ELR (cell line): ENCODE results near the gene TRIP10.

ENCODE experiments used
- DNase-seq: peaks from one replicate; pipeline ENCODE4 v3.0.0-alpha.2; 2015; ENCODE audit warnings: low read depth

Gene TRIP10

DNA sequence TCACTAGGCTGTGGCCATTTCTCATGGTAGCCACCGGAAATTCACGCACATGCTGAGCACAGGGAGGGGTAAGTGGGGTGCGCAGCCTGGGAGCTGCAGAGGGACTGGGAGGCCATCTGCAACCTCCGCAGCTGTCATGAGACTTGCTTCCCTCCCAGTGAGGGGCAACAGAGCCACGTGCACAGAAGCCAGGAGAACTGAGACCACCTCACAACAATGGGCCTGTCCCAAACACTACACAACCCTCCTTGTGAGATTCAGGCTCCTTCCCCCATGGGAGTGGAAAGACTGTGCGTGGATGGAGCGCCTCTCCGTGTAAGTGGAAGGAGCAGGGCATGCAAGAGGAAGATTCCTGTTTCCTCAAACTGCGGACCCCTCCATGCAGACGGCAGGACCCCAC is 27.9 kb upstream of the TRIP10 start:
- no peak for DNase-seq

DNA sequence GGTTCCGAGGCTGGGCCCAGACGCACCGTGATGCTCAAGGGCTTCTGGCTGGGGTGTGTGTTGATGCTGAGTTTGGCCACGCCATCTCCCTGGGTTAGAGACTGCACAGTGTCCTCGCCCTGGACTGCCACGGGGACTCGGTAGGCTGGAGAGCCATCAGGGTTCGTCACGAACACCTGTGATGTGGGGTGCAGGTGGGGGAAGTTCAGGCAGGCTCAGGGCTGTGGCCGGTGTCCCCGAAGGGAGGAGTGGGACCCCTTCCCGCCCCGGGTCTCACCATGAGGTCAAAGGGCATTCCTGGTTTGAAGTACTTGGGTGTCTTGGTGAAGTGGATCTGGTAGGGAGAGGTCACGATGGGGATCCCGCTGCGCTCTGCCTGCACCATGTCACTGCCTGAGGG is 27.2 kb upstream of the TRIP10 start:
- DNase-seq = no peak

DNA sequence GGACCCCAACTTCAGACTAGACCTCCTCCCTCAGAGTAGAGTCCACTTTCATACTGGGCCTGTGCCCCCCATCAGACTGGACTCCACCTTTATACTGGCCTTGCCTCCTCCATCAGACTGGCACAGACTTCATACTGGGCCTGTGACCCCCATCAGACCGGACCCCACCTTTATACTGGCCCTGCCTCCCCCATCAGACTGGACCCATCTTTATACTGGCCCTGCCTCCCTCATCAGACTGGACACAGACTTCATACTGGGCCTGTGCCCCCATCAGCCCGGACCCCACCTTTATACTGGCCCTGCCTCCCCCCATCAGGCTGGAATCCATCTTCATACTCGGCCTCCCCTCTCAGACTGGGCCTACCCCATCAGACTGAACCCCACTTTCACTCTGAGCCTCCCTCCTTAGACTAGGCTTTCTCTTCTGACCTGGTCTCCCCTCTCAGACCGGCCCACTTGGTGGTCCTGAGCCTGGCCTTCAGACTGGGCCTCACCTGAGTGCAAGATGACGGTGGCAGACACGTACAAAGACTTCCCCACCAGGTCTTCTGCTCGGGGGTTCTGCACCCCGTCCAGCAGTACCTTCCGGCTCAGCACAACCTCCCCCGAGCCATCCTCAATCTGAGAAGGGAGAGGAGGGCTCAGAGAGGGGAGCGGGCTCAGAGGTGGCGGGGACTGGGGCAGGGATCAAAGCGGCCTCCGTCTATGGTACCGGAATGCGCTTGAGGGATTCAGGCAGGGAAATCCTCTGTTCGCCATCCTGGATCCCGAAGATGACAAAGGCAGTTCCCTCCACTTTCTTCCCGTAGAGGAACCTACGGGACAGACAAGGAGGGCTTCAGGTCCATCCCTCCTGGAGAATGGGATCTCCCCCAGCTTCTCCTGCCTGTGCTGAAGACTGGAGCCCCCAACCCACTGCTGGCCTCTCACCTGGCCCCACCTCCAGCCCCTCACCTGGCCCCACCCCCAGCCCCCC is 26.5 kb upstream of the TRIP10 start:
- no peak for DNase-seq

DNA sequence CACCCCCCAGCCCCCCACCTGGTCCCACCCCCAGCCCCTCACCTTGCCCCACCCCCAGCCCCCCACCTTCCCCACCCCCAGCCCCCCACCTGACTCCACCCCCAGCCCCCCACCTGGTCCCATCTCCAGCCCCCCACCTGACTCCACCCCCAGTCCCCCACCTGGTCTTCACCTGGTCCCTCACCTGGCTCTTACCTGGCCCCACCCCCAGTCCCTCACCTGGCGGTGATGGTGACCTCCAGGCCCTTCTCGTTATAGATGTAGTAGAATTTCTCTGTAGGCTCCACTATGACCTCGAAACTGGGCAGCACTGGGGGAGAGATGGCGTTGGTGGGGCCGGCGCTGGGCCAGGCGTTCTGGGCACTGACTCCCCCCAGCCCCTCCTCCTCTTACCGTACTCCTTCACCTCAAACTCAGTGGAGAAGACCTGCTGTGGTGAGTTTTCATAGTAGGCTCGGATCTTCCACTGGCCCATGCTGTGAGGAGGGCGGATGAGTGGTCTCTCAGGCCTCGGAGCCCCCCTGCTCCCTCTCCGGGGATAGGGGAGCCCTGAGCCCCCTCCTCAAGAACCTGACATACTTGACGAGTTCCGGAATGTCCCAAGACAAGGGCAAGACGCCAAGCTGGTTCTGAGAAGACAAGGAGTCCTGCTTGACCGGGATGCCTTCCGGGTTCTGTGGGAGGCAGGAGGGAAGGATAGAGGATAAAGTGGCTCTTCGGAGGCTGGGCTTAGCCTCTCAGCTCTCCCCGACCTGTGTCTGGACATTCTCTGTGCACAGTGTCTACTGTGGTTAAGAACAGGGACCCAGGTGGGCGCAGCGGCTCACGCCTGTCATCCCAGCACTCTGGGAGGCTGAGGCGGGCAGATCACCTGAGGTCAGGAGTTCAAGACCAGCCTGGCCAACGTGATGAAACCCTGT is 25.4 kb upstream of the TRIP10 start:
- no peak for DNase-seq

DNA sequence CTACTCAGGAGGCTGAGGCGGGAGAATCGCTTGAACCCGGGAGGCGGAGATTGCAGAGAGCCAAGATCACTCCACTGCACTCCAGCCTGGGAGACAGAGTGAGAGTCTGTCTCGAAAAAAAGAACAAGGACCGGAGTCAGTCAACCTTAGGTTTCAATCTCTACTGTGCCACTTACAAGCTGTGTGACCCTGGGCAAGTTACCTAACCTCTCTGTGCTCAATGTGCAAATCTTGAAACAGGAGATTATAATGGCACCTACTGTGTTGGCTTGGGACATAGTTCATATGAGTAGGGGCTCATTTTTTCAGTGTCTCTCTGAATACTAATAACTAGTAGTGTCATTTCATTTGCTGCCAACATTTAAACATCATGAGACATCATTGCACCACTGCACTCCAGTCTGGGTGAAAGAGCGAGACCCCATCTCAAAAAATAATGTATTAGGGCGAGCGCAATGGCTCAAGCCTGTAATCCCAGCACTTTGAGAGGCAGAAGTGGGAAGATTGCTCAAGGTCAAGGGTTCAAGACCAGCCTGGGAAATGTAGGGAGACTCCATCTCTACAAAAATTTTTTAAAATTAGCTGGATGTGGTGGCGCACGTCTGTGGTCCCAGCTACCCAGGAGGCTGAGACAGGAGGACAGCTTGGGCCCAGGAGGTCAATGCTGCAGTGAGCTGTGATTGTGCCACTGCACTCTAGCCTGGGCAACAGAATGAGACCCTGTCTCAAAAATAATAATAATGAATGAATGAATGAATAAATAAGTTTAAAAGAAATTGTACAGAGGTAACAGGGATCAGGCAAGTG is 24.5 kb upstream of the TRIP10 start:
- DNase-seq = no peak

DNA sequence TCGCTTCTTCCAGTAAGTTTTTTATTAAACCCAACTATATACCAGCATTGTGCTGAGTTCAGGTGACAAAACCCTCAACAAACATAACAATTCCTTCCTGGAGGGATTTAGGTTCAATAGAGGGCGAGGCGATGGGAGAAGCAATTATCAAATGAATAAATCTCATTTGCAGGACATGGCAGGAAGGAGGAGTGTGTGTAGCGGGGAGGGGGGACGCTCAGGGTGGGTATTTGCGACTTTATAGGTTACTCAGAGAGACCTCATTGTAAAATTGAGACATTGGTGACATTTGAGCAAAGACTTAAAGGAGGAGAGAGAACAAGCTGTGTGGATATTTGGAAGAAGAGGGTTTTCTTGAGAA is 22.9 kb upstream of the TRIP10 start:
- DNase-seq = no peak

DNA sequence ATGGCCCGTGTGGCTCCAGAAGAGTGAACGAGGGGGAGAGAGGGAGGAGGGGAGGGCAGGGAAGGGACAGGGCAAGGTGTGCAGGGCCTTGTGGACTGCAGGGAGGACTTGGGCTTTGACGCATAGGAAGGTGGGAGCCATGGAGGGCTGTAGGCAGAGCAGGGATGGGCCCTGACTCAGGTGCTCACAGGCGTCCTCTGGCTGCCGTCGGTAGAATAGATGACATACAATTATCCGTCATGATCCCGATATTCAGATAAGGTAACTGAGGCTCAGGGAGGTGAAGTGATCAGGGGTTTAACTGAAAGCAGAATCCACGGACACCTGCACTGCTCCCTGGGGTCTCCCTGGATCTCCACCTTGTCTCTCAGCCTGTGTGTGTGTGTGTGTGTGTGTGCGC is 22.4 kb upstream of the TRIP10 start:
- DNase-seq = peak; percentile 22

DNA sequence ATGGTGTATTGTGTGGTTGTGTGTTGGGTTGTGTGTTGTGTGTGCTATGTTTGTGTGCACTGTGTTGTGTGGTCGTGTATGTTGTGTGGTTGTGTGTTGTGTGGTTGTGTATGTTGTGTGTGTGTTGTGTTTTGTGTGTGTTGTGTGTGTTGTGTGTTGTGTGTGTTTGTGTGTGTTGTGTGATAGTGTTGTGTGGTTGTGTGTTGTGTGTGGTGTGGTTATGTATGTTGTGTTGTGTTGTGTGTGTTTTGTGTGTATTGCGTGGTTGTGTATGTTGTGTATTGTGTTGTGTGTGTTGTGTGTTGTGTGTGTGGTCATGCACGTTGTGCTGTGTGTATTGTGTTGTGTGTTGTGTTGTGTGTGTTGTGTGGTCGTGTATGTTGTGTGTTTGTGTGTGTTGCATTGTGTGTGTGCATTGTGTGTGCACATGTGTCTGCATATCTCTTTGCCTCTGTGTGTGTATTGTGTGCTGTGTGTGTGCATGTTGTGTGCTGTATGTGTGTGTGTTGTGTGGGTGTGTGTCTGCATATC is 22.0 kb upstream of the TRIP10 start:
- DNase-seq = no peak

DNA sequence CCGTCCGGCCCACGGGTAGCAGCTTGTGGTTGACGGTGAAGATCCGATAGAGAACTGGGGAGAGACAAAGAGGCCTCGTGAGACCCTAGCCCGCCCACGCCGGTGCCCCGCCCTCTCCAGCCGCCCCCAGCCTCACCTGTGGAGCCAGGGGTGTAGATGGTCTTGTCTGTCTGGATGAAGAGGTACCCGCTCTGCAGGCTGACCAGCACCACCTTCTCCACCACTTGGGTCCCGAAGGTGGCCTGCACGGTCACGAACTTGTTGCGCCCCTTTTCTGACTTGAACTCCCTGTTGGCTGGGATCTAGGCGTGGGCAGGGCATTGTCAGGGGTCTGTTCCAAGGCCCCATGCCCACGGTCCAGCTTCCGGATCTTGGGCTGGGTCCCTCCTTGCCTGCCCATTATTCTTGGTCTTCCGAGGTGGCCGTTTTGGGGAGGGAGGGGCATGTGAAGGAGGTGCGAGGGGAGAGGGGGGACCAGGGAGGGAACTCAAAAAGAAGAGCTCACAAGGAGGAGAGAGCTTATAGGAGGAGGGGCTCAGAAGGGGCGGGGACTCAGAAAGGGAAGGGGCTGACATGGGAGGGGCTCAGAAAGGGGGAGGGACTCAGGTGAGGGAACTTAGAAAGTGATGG is 21.3 kb upstream of the TRIP10 start:
- no peak for DNase-seq

DNA sequence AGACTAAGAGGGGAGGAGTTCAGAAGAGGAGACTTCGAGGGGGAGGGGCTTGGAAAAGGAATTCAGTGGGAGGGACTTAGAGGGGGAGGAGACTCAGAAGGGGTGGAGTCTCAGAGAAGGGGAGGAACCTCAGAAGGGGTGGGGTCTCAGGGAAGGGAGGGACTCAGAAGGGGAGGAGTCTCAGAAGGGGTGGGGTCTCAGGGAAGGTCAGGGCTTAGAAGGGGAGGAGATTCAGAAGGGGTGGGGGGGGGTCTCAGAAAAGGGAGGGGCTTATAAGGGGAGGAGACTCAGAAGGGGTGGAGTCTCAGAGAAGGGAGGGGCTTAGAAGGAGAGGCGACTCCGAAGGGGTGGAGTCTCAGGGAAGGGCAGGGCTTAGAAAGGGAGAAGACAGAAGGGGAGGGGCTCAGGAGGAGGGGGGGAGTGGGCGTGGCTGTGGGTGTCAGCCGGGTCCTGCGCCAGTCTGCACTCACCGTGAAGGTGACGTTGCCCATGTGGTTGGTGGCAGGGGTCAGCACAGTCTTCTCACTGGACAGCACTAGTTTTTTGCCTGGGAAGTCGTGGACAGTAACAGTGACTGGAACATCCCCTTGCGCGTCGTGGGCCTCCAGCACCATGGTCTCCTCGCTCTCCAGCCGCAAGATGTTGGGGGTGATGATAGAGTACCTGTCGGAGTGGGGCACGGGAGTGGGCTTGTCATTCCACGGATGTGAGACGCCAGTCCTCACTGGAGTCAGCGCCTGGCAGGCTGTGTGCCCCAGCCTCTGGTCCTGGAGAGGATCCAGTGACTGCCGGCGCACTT is 20.5 kb upstream of the TRIP10 start:
- peak; percentile 56 for DNase-seq

DNA sequence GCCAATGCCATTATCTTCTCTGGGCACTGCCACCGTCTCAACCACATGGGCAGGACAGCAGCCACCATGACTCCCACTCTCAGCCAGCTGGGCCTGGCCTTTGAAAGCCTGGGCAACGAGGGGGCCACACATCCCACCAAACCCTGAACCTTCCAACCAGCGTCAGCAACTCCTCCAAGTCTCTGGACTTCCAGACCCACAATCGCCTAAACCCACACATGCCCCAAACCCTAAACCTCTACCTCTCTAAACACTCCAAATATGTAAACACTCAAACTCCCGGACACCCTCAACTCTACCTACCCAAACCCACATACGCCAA is 20.0 kb upstream of the TRIP10 start:
- DNase-seq = no peak

DNA sequence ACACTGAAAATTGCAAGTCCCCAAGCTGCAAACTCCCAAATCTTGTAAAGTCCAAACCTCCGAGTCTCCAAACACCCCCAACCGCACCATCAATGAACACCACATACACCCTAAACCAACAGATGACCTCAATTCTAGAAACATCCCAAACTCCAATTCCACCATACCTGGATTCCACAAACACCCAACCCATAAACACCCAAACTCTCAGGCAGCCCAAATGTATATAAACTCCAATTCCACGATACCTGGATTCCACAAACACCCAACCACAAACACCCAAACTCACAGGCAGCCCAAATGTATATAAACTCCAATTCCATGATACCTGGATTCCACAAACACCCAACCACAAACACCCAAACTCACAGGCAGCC is 19.5 kb upstream of the TRIP10 start:
- DNase-seq = no peak

DNA sequence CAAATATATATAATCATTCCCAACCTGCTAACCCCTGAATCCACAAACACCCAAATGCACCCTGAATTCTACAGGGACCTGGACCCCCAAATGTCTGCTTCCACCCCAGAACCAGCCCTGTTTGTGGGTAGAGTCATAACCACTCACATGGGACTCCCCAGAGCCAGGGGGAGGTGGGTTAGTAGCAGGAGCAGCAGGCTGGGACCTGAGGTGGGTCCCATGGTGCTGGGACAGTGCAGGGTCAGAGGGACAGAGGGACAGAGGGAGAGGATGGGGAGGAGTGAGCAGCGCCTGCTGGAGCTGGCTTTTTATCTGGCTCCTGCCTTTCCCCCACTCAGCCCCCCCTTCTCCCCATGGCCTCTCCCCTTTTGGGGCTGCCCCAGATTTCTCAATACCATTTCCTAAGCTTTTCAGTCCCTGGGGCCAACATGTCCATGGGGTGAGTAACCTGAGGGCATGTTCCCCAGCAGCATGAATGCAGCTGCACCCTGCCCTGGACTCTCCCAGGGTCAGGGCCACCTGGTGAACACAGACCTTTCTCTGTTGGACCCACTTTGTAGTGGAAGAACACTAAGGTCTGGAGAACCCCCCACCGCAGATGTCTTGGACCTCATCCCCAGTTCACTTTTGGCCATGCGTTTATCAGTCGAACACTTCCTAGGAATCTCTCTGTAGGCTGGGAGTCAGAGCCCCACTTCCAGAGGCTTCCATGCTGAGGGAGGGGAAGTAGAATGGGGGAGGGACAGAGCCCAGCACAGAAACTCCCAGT is 18.9 kb upstream of the TRIP10 start, which contains the start of gene C3:
Gene C3 (minus strand): TSS at position 282 of the 769 bp plus-strand sequence. CDS start 61 bp downstream, at position 221.
- DNase-seq = peak; percentile 88

DNA sequence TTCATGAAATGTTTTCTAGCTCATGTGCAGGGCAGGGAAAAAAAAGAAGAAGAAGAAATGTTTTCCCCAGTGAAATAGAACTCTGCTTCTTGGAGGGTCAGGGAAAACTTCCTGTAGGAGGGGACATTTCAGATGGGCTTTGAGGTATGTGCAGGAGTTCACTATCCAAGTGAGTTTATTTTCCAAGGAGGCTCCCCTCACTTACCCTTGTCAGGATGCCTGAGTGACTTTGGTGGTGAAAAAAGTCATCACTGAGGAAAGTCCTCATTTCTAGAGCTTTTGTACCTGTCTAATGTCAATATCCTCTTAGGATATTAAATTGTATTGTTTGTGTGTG is 18.4 kb upstream of the TRIP10 start:
- DNase-seq = no peak

DNA sequence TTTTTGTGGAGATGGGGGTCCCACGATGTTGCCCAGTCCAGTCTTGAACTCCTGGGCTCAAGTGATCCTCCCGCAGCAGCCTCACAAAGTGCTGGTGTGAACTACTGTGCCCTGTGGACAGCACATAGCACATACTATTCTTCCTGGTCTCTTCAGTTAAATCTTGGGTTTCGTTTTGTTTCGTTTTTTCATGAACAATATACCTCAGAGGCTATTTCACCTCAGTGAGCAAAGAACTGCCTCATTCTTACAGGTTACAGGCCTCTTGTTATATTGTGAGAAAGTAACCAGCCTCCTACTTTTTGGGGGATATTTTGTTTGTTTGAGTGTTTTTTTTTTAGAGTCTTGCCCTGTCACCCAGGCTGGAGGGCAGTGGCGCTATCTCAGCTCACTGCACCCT is 17.7 kb upstream of the TRIP10 start:
- no peak for DNase-seq

DNA sequence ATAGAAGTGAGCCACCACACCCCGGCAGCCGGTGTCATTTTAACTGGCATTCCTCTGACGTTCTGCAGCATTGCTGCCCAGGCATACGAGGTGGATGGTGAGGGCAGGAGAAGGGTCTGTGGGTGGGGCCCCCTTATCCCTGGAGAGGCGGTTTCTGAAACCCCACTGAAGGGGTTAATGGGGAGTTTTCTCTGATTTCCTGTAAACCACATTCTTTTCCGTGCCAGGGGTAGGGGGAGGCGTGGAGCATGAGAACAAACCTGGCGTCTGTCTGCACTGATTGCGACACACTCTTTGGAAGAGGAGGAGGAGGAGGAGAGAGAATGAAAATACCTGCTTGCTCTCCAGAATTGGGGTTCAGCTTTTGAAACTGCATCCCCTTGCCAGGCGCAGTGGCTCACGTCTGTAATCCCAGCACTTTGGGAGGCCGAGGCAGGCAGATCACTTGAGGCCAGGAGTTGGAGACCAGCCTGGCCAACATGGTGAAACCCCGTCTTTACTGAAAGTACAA is 16.3 kb upstream of the TRIP10 start:
- peak; percentile 34 for DNase-seq

DNA sequence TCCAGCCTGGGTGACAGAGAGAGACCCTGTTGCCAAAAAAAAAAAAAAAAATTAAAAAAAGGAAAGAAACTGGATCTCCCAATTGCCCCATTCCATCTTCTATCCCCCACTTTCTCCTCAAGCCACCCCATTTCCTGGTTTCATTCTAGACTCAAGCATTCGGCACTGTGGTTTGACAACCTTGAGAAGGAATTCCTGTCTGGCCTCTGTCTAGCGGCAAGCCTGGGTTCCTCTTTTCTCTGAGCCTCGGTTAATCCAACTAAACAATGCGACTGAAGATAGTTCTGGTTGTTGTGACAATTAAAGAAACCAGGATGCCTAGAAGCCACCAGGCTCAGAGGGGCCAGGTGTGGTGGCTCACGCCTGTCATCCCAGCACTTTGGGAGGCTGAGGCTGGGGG is 15.7 kb upstream of the TRIP10 start:
- no peak for DNase-seq

DNA sequence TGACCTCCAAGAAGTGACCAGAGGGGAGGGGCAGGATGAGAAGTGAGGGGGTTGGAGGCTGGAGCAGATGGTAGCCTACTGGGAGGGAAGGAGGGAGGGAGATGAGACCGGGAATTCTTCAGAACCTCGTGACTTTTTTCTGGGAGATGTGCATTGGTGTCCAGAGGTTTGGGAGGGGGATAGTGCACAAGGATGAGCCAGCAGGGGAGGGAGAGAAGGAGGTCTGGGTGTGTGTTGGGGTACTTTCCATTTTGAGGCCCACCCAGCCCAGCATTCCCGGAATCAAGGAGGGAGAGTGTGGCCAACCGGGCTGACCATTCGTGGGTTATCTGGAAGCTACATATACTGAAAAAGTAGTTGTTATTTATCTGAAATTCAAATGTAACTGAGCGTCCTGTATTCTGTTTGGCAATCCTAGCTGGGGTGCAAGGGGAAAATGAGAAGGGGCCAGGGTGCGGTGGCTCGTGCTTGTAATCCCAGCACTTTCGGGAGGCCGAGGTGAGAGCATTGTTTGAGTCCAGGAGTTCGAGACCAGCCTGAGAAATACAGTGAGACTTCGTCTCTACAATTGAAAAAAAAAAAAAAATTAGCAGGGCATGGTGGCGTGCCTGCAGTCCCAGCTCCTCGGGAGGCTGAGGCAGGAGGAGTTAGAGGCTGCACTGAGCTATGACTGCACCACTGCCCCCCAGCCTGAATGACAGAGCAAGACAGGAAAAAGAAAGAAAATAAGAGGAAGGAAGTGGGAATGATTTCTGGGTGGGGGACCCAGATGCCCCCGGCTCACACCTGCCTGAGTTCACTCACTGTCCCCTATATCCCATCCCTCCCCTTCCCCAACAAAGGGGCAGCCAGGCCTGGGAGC is 14.6 kb upstream of the TRIP10 start:
- DNase-seq = no peak
